DMS 273 treated with DMSO at 0.1 percent for 48 hours (cell line): ENCODE measurements around the gene WAS.
"Not testable (repeated sequence)": the region's sequence is repeated elsewhere in the genome, so short reads cannot be mapped to it uniquely, and the experiment has no call there.

Source experiments
- DNase-seq: peaks from one replicate; lab custom pipeline; 2025; lab: John Stamatoyannopoulos, UW

The WAS gene

GRCh38 chrX:48683411-48683982, at the start of gene WAS:
Gene WAS, plus strand, starts transcription at chrX:48683799. Its CDS starts 55 bp downstream, at chrX:48683854.
- DNase-seq: no peak

GRCh38 chrX:48636301-48636700, 47.3 kb upstream of the WAS start:
- no peak for DNase-seq

- no peak for DNase-seq
These were observed 46.8 kb upstream of the WAS start for GRCh38 chrX:48636776-48637175.

- no peak for DNase-seq
These were observed 37.9 kb upstream of the WAS start for GRCh38 chrX:48645669-48646068.

- DNase-seq: peak; percentile 71
These were observed 35.3 kb upstream of the WAS start for GRCh38 chrX:48648336-48648751.

- DNase-seq: no peak
These were observed 34.5 kb upstream of the WAS start for GRCh38 chrX:48649102-48649501.

GRCh38 chrX:48652055-48652579, 31.5 kb upstream of the WAS start:
- DNase-seq: not testable (repeated sequence)

GRCh38 chrX:48654746-48655145, 28.9 kb upstream of the WAS start:
- not testable (repeated sequence) for DNase-seq

GRCh38 chrX:48659686-48660085, 23.9 kb upstream of the WAS start:
- DNase-seq: not testable (repeated sequence)

GRCh38 chrX:48663241-48663640, 20.4 kb upstream of the WAS start:
- DNase-seq: no peak

GRCh38 chrX:48664156-48664555, 19.4 kb upstream of the WAS start:
- DNase-seq: no peak

- no peak for DNase-seq
These were observed 17.6 kb upstream of the WAS start for GRCh38 chrX:48665991-48666390.

- DNase-seq: no peak
These were observed 16.9 kb upstream of the WAS start for GRCh38 chrX:48666649-48667048.

GRCh38 chrX:48667509-48667908, 16.1 kb upstream of the WAS start:
- DNase-seq: no peak

GRCh38 chrX:48668187-48668586, 15.4 kb upstream of the WAS start:
- DNase-seq: not testable (repeated sequence)

- DNase-seq: peak; percentile 80
These were observed 7.3 kb upstream of the WAS start for GRCh38 chrX:48676106-48676892.

- DNase-seq: no peak
These were observed 6.7 kb upstream of the WAS start for GRCh38 chrX:48676893-48677270.

- DNase-seq: no peak
These were observed 6.1 kb upstream of the WAS start for GRCh38 chrX:48677516-48677915.

GRCh38 chrX:48680467-48680866, 3.1 kb upstream of the WAS start:
- DNase-seq: not testable (repeated sequence)

GRCh38 chrX:48680925-48681324, 2.7 kb upstream of the WAS start:
- DNase-seq: not testable (repeated sequence)

GRCh38 chrX:48681539-48682183, 1.9 kb upstream of the WAS start:
- no peak for DNase-seq

GRCh38 chrX:48682795-48683194, 804 bp upstream of the WAS start:
- not testable (repeated sequence) for DNase-seq

GRCh38 chrX:48684134-48684533, 535 bp downstream of the WAS start:
- DNase-seq: no peak
